ENCODE data around the gene TRH.
"Not testable (repeated sequence)": the region's sequence is repeated elsewhere in the genome, so short reads cannot be mapped to it uniquely, and the experiment has no call there.

The TRH gene

GRCh38 chr3:130013246-130013645 is 38.7 kb downstream of the TRH start:
- not testable (repeated sequence) for DNase-seq

- DNase-seq: no peak
These were observed 40.0 kb downstream of the TRH start for GRCh38 chr3:130014526-130014925.

GRCh38 chr3:130017661-130018060 is 43.1 kb downstream of the TRH start:
- not testable (repeated sequence) for DNase-seq

GRCh38 chr3:130026146-130026829 is 51.8 kb downstream of the TRH start:
- DNase-seq: peak; percentile 15

GRCh38 chr3:130027437-130027836 is 52.9 kb downstream of the TRH start:
- DNase-seq: not testable (repeated sequence)

Measured in CD4-positive, alpha-beta T cell treated with Interleukin-10 for 1 hour (primary cell).